ENCODE data around the gene ZNF397.

GRCh38 chr18:35247412-35248249 is 6.8 kb downstream of the ZNF397 start:
- TF ChIP-seq, protein P1, sequence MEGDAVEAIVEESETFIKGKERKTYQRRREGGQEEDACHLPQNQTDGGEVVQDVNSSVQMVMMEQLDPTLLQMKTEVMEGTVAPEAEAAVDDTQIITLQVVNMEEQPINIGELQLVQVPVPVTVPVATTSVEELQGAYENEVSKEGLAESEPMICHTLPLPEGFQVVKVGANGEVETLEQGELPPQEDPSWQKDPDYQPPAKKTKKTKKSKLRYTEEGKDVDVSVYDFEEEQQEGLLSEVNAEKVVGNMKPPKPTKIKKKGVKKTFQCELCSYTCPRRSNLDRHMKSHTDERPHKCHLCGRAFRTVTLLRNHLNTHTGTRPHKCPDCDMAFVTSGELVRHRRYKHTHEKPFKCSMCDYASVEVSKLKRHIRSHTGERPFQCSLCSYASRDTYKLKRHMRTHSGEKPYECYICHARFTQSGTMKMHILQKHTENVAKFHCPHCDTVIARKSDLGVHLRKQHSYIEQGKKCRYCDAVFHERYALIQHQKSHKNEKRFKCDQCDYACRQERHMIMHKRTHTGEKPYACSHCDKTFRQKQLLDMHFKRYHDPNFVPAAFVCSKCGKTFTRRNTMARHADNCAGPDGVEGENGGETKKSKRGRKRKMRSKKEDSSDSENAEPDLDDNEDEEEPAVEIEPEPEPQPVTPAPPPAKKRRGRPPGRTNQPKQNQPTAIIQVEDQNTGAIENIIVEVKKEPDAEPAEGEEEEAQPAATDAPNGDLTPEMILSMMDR (IDR thresholded peaks at IDR 0.05; ENCODE audit: borderline replicate concordance, extremely low read depth, low read length, poor library complexity, severe bottlenecking), result no peak
- no peak for TF ChIP-seq EZH2 (IDR thresholded peaks at IDR 0.05; ENCODE audit: borderline replicate concordance, low read depth, low read length, severe bottlenecking)

Data from DND-41 (cell line).